Neuronal stem cell (in vitro differentiated cells): ENCODE results near the gene ARHGAP12.
"Not testable (repeated sequence)": the region's sequence is repeated elsewhere in the genome, so short reads cannot be mapped to it uniquely, and the experiment has no call there.

ENCODE experiments used
- DNase-seq: peaks from one replicate; pipeline ENCODE4 v3.0.0-alpha.2; 2013; ENCODE audit warnings: low spot score
- H2AFZ ChIP-seq: one replicate; pipeline ENCODE4 v1.6.1; 2013; ENCODE audit warnings: mild to moderate bottlenecking, low read length, inconsistent platforms
- H2AK5ac ChIP-seq: 2 replicates; pipeline ENCODE4 v1.6.1; 2013; ENCODE audit warnings: low read depth, mild to moderate bottlenecking, inconsistent platforms, low read length, moderate library complexity, mixed read lengths
- H2BK120ac ChIP-seq: 2 replicates; pipeline ENCODE4 v1.6.1; 2013; ENCODE audit warnings: low read depth, mild to moderate bottlenecking, inconsistent platforms, low read length, moderate library complexity, mixed read lengths
- H2BK12ac ChIP-seq: one replicate; pipeline ENCODE4 v1.6.1; 2013; ENCODE audit warnings: low read length, inconsistent platforms
- H2BK15ac ChIP-seq: 2 replicates; pipeline ENCODE4 v1.6.1; 2013; ENCODE audit warnings: mild to moderate bottlenecking, low read length, inconsistent platforms, mixed read lengths
- H2BK5ac ChIP-seq: one replicate; pipeline ENCODE4 v1.6.1; 2013; ENCODE audit warnings: inconsistent platforms, mild to moderate bottlenecking, low read length, moderate library complexity
- H3K14ac ChIP-seq: one replicate; pipeline ENCODE4 v1.6.1; 2013; ENCODE audit warnings: low read length, inconsistent platforms
- H3K18ac ChIP-seq: 2 replicates; pipeline ENCODE4 v1.6.1; 2013; ENCODE audit warnings: low read length, inconsistent platforms
- H3K23ac ChIP-seq: 2 replicates; pipeline ENCODE4 v1.6.1; 2013; ENCODE audit warnings: low read depth, mild to moderate bottlenecking, mixed read lengths, low read length, inconsistent platforms; ENCODE audit not compliant: poor library complexity
- H3K27ac ChIP-seq: replicated peaks from 3 replicates; pipeline ENCODE4 v1.5.1; 2013; ENCODE audit warnings: low read length, inconsistent platforms
- H3K27me3 ChIP-seq, 3 experiments: 2 replicates each; pipeline ENCODE4 v1.6.1; 2013; ENCODE audit warnings: low read length in 3 of 3, mild to moderate bottlenecking in 2 of 3, inconsistent platforms in 1 of 3, low read depth in 1 of 3, mixed read lengths in 1 of 3, moderate library complexity in 1 of 3; ENCODE audit not compliant: control insufficient read depth in 3 of 3, insufficient read depth in 3 of 3
- H3K36me3 ChIP-seq, 2 donors: replicated peaks in 1 of 2; 2 replicates each; pipeline ENCODE4 v1.6.1; 2013; ENCODE audit warnings: low read length in 2 of 2; ENCODE audit not compliant: control insufficient read depth in 2 of 2, insufficient read depth in 2 of 2
- H3K4ac ChIP-seq: 2 replicates; pipeline ENCODE4 v1.6.1; 2013; ENCODE audit warnings: inconsistent platforms, mild to moderate bottlenecking, low read length, moderate library complexity
- H3K4me1 ChIP-seq, 2 donors: 1 replicate in 1 of 2; 2 replicates in 1 of 2; pipeline ENCODE4 v1.6.1; 2013; ENCODE audit warnings: low read length in 2 of 2, low read depth in 1 of 2; ENCODE audit not compliant: control insufficient read depth in 2 of 2, insufficient read depth in 1 of 2
- H3K4me2 ChIP-seq: one replicate; pipeline ENCODE4 v1.6.1; 2013; ENCODE audit warnings: mild to moderate bottlenecking, low read length, inconsistent platforms; ENCODE audit not compliant: insufficient read depth, poor library complexity, severe bottlenecking
- H3K4me3 ChIP-seq, 2 donors: 2 replicates each; pipeline ENCODE4 v1.5.1; 2013; ENCODE audit warnings: low read length in 2 of 2, mild to moderate bottlenecking in 2 of 2, inconsistent platforms in 1 of 2, moderate library complexity in 1 of 2
- H3K79me1 ChIP-seq: one replicate; pipeline ENCODE4 v1.6.1; 2013; ENCODE audit warnings: low read depth, mild to moderate bottlenecking, inconsistent platforms, low read length, moderate library complexity
- H3K9ac ChIP-seq: one replicate; pipeline ENCODE4 v1.6.1; 2013; ENCODE audit warnings: mild to moderate bottlenecking, low read depth, low read length, inconsistent platforms; ENCODE audit not compliant: poor library complexity
- H3K9me3 ChIP-seq, 2 donors: replicated peaks in 1 of 2; 2 replicates each; pipeline versions ENCODE3 to v1.6.1; 2013; ENCODE audit warnings: low read length in 2 of 2, mild to moderate bottlenecking in 2 of 2, inconsistent platforms in 1 of 2, low read depth in 1 of 2, mixed read lengths in 1 of 2, moderate library complexity in 1 of 2; ENCODE audit not compliant: control insufficient read depth in 2 of 2, insufficient read depth in 1 of 2
- H4K8ac ChIP-seq: one replicate; pipeline ENCODE4 v1.6.1; 2013; ENCODE audit warnings: low read depth, mild to moderate bottlenecking, inconsistent platforms, low read length, moderate library complexity
- H4K91ac ChIP-seq: one replicate; pipeline ENCODE4 v1.6.1; 2013; ENCODE audit warnings: low read length, low read depth, mild to moderate bottlenecking, inconsistent platforms; ENCODE audit not compliant: poor library complexity
- WGBS, 2 donors: extraction: QIAGEN DNeasy Blood & Tissue Kit; methylation state at CpG; one replicate each; pipeline ENCODE4 v1.1.7; 2013; ENCODE audit warnings: missing lambda C conversion rate in 2 of 2, mixed read lengths in 1 of 2; ENCODE audit not compliant: insufficient read length in 2 of 2, insufficient replicate concordance in 1 of 2; ENCODE audit errors: extremely low coverage in 2 of 2; 5-methylcytosine and 5-hydroxymethylcytosine counted together

ARHGAP12 gene

GRCh38 chr10:31771331-31771831 lies 157.2 kb downstream of the ARHGAP12 start:
- no peak overlapping the region for H3K14ac ChIP-seq
- no peaks in the 10 kb centered on the region for H3K36me3 ChIP-seq
- H3K18ac ChIP-seq: peak overlapping the region; percentile 33
- WGBS, 2 donors: no CpG with 5 or more reads among the region's 9 CpGs
- no peak overlapping the region for H4K8ac ChIP-seq
- H3K23ac ChIP-seq: no peak overlapping the region
- peaks cover 16 to 19% of the 10 kb centered on the region in 2 donors for H3K4me1 ChIP-seq
- H2BK15ac ChIP-seq: peak overlapping the region; percentile 84
- no peak overlapping the region for H3K27ac ChIP-seq
- H3K9me3 ChIP-seq: peaks cover under 1 to 6% of the 10 kb centered on the region in 2 donors
- H2AFZ ChIP-seq: no peak overlapping the region
- H2BK120ac ChIP-seq: peak overlapping the region; percentile 88
- H3K4me2 ChIP-seq: no peak overlapping the region
- peak overlapping the region; percentile 12 for H2BK5ac ChIP-seq
- no peak overlapping the region for H3K4ac ChIP-seq
- H2BK12ac ChIP-seq: no peak overlapping the region
- no peak overlapping the region for H4K91ac ChIP-seq
- peak overlapping the region; percentile 65 for H2AK5ac ChIP-seq
- H3K79me1 ChIP-seq: no peaks in the 10 kb centered on the region
- no peak overlapping the region for H3K9ac ChIP-seq
- DNase-seq: no peak
- no peaks in the 10 kb centered on the region for H3K27me3 ChIP-seq
- no peak overlapping the region for H3K4me3 ChIP-seq

- Histone ChIP-seq H3K27me3 (no peaks in the 10 kb centered on the region), H3K27ac (no peak overlapping the region), H3K14ac (no peak overlapping the region), H3K4me1 (peaks cover 18 to 21% of the 10 kb centered on the region in 2 donors), H3K23ac (no peak overlapping the region), H3K9me3 (no peaks in the 10 kb centered on the region), H2BK5ac (no peak overlapping the region), H2BK120ac (no peak overlapping the region), H3K4ac (no peak overlapping the region), H3K18ac (no peak overlapping the region), H2AK5ac (no peak overlapping the region), H4K8ac (no peak overlapping the region), H4K91ac (no peak overlapping the region), H2BK12ac (no peak overlapping the region), H3K4me3 (no peak overlapping the region), H3K9ac (no peak overlapping the region), H2AFZ (no peak overlapping the region), H2BK15ac (no peak overlapping the region), H3K4me2 (no peak overlapping the region), H3K79me1 (no peaks in the 10 kb centered on the region), H3K36me3 (no peaks in the 10 kb centered on the region)
- DNase-seq: no peak
- no CpG with 5 or more reads among the region's 8 CpGs for WGBS, 2 donors
Observed at GRCh38 chr10:31770307-31770902, 158.2 kb downstream of the ARHGAP12 start.

GRCh38 chr10:31769564-31769963 lies 159.1 kb downstream of the ARHGAP12 start:
- Histone ChIP-seq H2AFZ (no peak overlapping the region), H3K4me3 (no peak overlapping the region), H3K4me1 (peaks cover 9 to 15% of the 10 kb centered on the region in 2 donors), H3K27ac (no peak overlapping the region), H3K36me3 (no peaks in the 10 kb centered on the region), H3K23ac (no peak overlapping the region), H2BK120ac (no peak overlapping the region), H3K4me2 (no peak overlapping the region), H3K79me1 (no peaks in the 10 kb centered on the region), H4K91ac (no peak overlapping the region), H2BK15ac (no peak overlapping the region), H2BK5ac (no peak overlapping the region), H2BK12ac (no peak overlapping the region), H3K27me3 (no peaks in the 10 kb centered on the region), H3K14ac (no peak overlapping the region), H3K18ac (no peak overlapping the region), H2AK5ac (no peak overlapping the region), H3K4ac (no peak overlapping the region), H3K9me3 (peaks cover 0 to 2% of the 10 kb centered on the region in 2 donors), H3K9ac (no peak overlapping the region), H4K8ac (no peak overlapping the region)
- no peak for DNase-seq
- WGBS, 2 donors: no CpG with 5 or more reads among the region's 4 CpGs

GRCh38 chr10:31768935-31769334 lies 159.7 kb downstream of the ARHGAP12 start:
- H2BK12ac ChIP-seq, H3K4ac ChIP-seq, H3K79me1 ChIP-seq, H3K27me3 ChIP-seq, H3K27ac ChIP-seq, H3K36me3 ChIP-seq, H2BK120ac ChIP-seq, H2AK5ac ChIP-seq, H3K9me3 ChIP-seq, H3K14ac ChIP-seq, H4K8ac ChIP-seq, H3K4me3 ChIP-seq, H3K4me2 ChIP-seq, H3K23ac ChIP-seq, H4K91ac ChIP-seq, H3K18ac ChIP-seq, H2BK15ac ChIP-seq, H2BK5ac ChIP-seq, H3K9ac ChIP-seq, DNase-seq, H2AFZ ChIP-seq: not testable (repeated sequence)
- whole genome bisulfite sequencing, 2 donors: no CpG with 5 or more reads among the region's 7 CpGs
- H3K4me1 ChIP-seq: peaks cover 3 to 11% of the 10 kb centered on the region in 2 donors
